ENCODE results near the gene ANKS3.

The ANKS3 gene

GRCh38 chr16:4663465-4663776 is 70.7 kb downstream of the ANKS3 start:
- TF ChIP-seq NFIC (IDR thresholded peaks at IDR 0.05) (no peak), EGR1 (IDR thresholded peaks at IDR 0.05) (no peak), TEAD4 (IDR thresholded peaks at IDR 0.05) (no peak), FOXM1 (IDR thresholded peaks at IDR 0.05; ENCODE audit: borderline replicate concordance, low read depth) (no peak), USF1 (IDR thresholded peaks at IDR 0.05) (no peak), TAF1 (IDR thresholded peaks at IDR 0.05; ENCODE audit: low read depth) (no peak), RAD21 (IDR thresholded peaks at IDR 0.05; ENCODE audit: low read depth) (no peak), TCF12 (IDR thresholded peaks at IDR 0.05; ENCODE audit: low read depth) (no peak), CEBPB (IDR thresholded peaks at IDR 0.05) (no peak), ZBTB7A (IDR thresholded peaks at IDR 0.05; ENCODE audit: low read depth) (no peak), EP300 (IDR thresholded peaks at IDR 0.05; ENCODE audit: borderline replicate concordance) (no peak), CREB1 (IDR thresholded peaks at IDR 0.05; ENCODE audit: low read depth) (no peak), YY1 (IDR thresholded peaks at IDR 0.05; ENCODE audit: low read depth) (no peak)
- TF ChIP-seq, protein P1, sequence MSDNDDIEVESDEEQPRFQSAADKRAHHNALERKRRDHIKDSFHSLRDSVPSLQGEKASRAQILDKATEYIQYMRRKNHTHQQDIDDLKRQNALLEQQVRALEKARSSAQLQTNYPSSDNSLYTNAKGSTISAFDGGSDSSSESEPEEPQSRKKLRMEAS (IDR thresholded peaks at IDR 0.05) = no peak
- TF ChIP-seq, protein P2, sequence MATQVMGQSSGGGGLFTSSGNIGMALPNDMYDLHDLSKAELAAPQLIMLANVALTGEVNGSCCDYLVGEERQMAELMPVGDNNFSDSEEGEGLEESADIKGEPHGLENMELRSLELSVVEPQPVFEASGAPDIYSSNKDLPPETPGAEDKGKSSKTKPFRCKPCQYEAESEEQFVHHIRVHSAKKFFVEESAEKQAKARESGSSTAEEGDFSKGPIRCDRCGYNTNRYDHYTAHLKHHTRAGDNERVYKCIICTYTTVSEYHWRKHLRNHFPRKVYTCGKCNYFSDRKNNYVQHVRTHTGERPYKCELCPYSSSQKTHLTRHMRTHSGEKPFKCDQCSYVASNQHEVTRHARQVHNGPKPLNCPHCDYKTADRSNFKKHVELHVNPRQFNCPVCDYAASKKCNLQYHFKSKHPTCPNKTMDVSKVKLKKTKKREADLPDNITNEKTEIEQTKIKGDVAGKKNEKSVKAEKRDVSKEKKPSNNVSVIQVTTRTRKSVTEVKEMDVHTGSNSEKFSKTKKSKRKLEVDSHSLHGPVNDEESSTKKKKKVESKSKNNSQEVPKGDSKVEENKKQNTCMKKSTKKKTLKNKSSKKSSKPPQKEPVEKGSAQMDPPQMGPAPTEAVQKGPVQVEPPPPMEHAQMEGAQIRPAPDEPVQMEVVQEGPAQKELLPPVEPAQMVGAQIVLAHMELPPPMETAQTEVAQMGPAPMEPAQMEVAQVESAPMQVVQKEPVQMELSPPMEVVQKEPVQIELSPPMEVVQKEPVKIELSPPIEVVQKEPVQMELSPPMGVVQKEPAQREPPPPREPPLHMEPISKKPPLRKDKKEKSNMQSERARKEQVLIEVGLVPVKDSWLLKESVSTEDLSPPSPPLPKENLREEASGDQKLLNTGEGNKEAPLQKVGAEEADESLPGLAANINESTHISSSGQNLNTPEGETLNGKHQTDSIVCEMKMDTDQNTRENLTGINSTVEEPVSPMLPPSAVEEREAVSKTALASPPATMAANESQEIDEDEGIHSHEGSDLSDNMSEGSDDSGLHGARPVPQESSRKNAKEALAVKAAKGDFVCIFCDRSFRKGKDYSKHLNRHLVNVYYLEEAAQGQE (IDR thresholded peaks at IDR 0.05; ENCODE audit: low read depth) = no peak

DNA sequence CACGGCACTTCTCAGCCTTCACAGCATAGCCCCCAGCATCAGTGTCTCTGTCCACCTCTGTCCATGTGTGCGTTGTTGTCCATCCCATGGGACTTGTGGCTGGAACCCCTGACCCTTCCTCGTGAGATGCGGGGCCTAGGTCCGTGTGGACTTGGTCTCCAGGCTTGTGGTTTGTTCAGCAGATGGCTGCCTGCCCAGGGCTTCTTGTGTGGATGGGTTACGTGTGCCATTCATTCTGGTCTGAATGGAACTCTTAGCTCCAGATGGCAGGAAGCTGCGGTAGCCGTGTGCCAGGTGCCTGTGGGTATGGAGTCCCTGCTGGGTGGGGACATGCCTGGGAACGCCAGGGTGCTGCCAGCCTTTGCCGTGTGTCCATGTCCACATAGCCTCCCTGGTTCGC is 72.4 kb downstream of the ANKS3 start:
- TF ChIP-seq RAD21 (IDR thresholded peaks at IDR 0.05; ENCODE audit: low read depth) (no peak), FOXM1 (IDR thresholded peaks at IDR 0.05; ENCODE audit: borderline replicate concordance, low read depth) (no peak), EGR1 (IDR thresholded peaks at IDR 0.05) (no peak), TCF12 (IDR thresholded peaks at IDR 0.05; ENCODE audit: low read depth) (no peak), TEAD4 (IDR thresholded peaks at IDR 0.05) (no peak), NFIC (IDR thresholded peaks at IDR 0.05) (no peak), CEBPB (IDR thresholded peaks at IDR 0.05) (no peak), USF1 (IDR thresholded peaks at IDR 0.05) (no peak), EP300 (IDR thresholded peaks at IDR 0.05; ENCODE audit: borderline replicate concordance) (no peak), CREB1 (IDR thresholded peaks at IDR 0.05; ENCODE audit: low read depth) (no peak), ZBTB7A (IDR thresholded peaks at IDR 0.05; ENCODE audit: low read depth) (no peak), TAF1 (IDR thresholded peaks at IDR 0.05; ENCODE audit: low read depth) (no peak), YY1 (IDR thresholded peaks at IDR 0.05; ENCODE audit: low read depth) (no peak)
- TF ChIP-seq, protein P1 (IDR thresholded peaks at IDR 0.05) = no peak
- TF ChIP-seq, protein P2 (IDR thresholded peaks at IDR 0.05; ENCODE audit: low read depth) = no peak

DNA sequence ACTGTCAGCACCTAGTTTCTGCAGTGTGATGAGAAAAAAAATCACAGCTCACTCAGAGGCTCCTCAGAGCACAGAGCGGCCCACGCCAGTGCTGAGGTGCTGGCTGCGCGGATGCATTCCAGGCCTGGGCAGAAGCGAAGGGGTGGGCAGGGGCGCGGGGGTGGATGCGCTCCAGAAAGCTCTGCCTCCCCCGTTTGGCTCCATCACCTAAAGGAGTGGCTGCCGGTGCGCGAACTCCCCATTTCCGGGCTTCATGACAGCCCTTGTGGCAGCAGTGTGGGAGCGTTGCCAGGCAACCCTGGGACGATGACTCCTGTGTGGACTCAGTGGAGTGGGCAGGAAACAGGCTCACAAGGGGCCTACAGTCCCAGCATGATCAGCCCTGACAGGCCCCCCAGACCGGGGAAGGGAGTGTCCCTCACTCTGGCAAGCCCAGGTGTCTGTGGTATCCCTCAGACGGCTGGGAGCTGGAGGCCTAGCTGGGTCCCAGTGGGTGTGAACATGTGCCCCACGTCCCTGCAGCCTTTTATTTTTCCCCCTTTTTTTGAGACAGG is 73.5 kb downstream of the ANKS3 start:
- TF ChIP-seq EGR1 (IDR thresholded peaks at IDR 0.05) = peak; percentile 66
- TF ChIP-seq CEBPB (IDR thresholded peaks at IDR 0.05) = no peak
- no peak for TF ChIP-seq ZBTB7A (IDR thresholded peaks at IDR 0.05; ENCODE audit: low read depth)
- no peak for TF ChIP-seq TAF1 (IDR thresholded peaks at IDR 0.05; ENCODE audit: low read depth)
- no peak for TF ChIP-seq TEAD4 (IDR thresholded peaks at IDR 0.05)

DNA sequence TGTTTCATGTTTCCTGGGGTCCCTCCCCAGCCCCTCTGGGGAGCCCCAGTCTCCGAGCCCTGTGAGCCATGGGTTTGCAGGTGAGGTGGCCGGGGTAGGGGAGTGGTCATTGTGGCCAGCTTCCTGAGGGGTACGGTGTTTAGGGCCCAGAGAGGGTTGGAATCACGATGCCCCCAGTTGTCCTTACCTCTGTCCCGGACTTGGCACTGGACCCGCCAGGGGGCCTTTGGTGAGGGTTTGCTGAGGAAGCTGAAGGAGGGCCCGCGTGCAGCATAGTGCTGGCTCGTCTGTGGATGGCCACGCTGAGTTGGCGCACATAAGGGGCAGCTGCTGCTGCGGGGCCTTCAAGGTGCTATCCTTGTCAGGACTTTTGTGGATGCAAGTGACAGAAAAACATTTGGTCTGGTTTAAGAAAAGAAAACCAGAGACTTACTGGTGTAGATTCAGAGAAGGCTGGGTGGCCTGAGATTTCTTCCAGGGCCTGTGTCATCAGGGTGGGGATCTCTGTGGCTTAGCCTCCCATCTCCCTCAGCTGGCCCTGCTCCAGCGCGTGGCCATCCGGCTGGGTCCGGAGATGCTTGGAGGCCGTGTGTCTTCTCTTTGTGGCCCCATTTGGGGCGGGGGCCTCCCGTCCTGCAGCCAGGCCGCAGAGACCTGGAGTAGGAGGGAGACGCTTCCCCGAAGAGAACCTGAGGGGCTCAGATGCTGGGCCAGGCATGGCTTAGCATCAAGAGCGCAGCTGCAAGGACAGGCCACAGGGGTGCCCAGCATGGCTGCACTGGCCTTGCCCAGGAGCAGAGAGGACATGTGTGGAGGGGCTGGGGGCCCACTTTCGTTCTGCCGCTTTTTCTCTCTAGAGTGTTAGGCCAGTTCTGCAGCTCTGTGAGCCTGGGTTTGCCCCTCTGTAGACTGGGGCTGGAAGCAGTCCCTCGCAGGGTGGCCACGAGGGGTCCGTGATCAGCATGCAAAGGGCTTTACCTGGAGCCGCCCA is 74.4 kb downstream of the ANKS3 start:
- TF ChIP-seq USF1 (IDR thresholded peaks at IDR 0.05) (no peak), TCF12 (IDR thresholded peaks at IDR 0.05; ENCODE audit: low read depth) (no peak), CEBPB (IDR thresholded peaks at IDR 0.05) (no peak)
